ENCODE data around the gene TP53I13.
A peak's percentile ranks its signal among the peaks of the same experiment; 100 is the strongest.

The TP53I13 gene

DNA sequence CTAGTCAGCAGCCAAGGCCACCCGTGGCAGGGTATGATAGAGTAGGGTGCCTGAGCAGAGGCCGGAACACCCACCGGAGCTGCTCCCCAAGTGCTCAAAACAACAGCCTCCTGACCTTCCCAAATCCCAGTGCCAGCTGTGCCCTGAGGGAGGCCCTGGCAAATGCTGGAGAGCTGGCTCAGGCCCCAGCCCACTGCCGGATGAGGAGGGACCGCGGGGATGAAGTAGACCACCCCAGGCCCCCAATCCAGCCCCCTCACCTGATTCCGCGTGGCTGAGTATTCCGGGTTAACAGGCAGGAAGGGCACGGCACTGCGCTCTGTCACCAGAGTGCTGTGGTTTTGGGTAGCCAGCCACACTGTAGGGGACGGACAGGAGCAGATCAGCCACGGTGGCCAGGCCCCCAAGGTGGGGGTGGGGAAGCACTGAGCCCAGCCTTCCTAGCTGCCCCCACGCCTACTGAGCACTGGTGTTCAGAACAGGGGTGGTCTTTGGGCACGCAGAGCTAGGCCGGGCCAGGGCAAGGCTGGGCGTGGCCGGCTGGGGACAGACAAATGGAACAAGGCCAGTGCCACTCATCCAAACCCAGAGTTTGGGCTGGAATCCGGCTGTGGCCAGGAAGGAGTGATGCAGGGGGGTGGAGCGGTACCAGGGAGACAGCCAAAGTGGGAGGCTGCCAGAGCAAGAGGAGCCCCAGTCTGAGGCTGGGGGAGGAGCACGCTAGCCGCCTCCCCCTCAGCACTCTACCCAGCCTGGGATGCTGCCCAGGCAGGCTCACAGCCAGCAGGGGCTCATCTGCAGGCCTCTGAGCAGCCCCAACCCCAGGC is 9.1 kb downstream of the TP53I13 start:
- WGBS, 2 donors (ENCODE audit: extremely low coverage in 2 of 2, insufficient read length in 2 of 2, insufficient replicate concordance in 1 of 2) = no CpG with 5 or more reads among the region's 22 CpGs
- H3K4me1 ChIP-seq (ENCODE audit: control insufficient read depth in 2 of 2, insufficient read depth in 1 of 2, low read depth in 1 of 2, low read length in 2 of 2) = peaks cover 0 to 3% of the 10 kb centered on the region in 2 donors
- H3K27ac ChIP-seq (replicated peaks; ENCODE audit: low read length) = no peak overlapping the region

DNA sequence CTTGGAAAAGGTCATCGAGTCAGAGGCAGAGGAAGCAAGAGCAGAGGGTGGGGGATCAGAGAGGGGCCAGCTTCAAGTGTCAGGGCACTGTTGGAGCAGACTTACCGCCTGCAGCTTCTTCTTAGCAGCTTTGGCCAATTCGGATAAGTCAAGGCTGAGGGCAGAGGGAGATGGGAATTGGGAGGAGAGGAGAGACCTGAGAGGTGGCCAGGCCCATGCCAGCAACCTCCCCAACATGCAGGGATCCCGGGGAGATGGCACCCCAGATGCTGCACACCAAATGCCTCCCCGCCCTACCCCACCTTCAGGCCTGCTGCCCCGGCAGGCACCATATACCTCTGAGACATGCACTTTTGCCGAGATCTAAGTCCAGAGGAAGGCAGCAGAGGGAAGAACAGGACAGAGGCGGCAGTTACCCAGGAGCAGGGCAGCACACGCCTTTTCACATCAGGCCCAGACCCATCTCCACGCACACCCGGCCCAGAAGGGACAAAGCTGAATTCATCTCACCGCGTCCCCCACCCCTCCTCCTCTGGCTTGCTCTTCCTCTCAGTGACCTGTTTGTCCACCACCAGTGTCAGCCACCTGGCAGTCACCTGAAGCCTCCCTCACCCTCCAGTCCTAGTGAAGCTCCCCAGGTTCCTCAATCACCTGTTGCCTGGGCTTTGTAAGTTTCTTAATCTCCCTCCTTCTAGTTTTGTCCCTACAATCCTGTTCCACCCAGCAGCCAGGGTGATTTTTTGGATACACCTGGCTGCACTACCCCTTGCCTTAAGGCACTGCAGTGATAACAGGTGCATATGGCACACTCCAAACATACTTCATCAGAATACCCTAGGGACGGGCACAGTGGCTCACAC is 10.4 kb downstream of the TP53I13 start:
- Histone ChIP-seq H4K91ac (ENCODE audit: low read depth, low read length, poor library complexity) (no peak overlapping the region), H3K4me3 (ENCODE audit: low read length in 2 of 2) (peak overlapping the region in 1 of 2 donors; percentile 7), H3K27ac (replicated peaks; ENCODE audit: low read length) (no peak overlapping the region), H2BK5ac (ENCODE audit: low read length) (no peak overlapping the region), H3K14ac (ENCODE audit: low read length) (no peak overlapping the region), H3K4ac (ENCODE audit: low read length) (no peak overlapping the region), H2AK5ac (ENCODE audit: low read depth, low read length) (no peak overlapping the region), H3K4me1 (ENCODE audit: control insufficient read depth in 2 of 2, insufficient read depth in 1 of 2, low read depth in 1 of 2, low read length in 2 of 2) (peaks cover 0 to under 1% of the 10 kb centered on the region in 2 donors), H2AFZ (ENCODE audit: low read length) (no peak overlapping the region), H3K4me2 (ENCODE audit: insufficient read depth, low read length, poor library complexity, severe bottlenecking) (no peak overlapping the region), H2BK120ac (ENCODE audit: low read depth, low read length) (no peak overlapping the region), H3K18ac (ENCODE audit: low read length) (no peak overlapping the region), H3K9me3 (replicated peaks in 1 of 2; ENCODE audit: control insufficient read depth in 2 of 2, insufficient read depth in 1 of 2, low read depth in 1 of 2, low read length in 2 of 2) (no peaks in the 10 kb centered on the region), H3K79me1 (ENCODE audit: low read depth, low read length) (peaks cover 5% of the 10 kb centered on the region), H3K9ac (ENCODE audit: low read depth, low read length, poor library complexity) (no peak overlapping the region), H4K8ac (ENCODE audit: low read depth, low read length) (no peak overlapping the region), H2BK12ac (ENCODE audit: low read length) (no peak overlapping the region), H2BK15ac (ENCODE audit: low read length) (no peak overlapping the region), H3K36me3 (replicated peaks in 1 of 2; ENCODE audit: control insufficient read depth in 2 of 2, insufficient read depth in 2 of 2, low read length in 2 of 2) (peaks cover 70 to 94% of the 10 kb centered on the region in 2 donors), H3K27me3 (ENCODE audit: control insufficient read depth in 3 of 3, insufficient read depth in 3 of 3, low read depth in 1 of 3, low read length in 3 of 3) (no peaks in the 10 kb centered on the region), H3K23ac (ENCODE audit: low read depth, low read length, poor library complexity) (no peak overlapping the region)
- no peak for DNase-seq (ENCODE audit: low spot score)
- no CpG with 5 or more reads among the region's 14 CpGs for WGBS, 2 donors (ENCODE audit: extremely low coverage in 2 of 2, insufficient read length in 2 of 2, insufficient replicate concordance in 1 of 2)

More for the DNA sequence above, 9.1 kb downstream of the TP53I13 start:
- H2BK12ac ChIP-seq (ENCODE audit: low read length) = peak overlapping the region; percentile 8
- no peak overlapping the region for H2BK120ac ChIP-seq (ENCODE audit: low read depth, low read length)
- H3K18ac ChIP-seq (ENCODE audit: low read length) = peak overlapping the region; percentile 33
- H3K4ac ChIP-seq (ENCODE audit: low read length) = no peak overlapping the region
- no peak overlapping the region for H2BK15ac ChIP-seq (ENCODE audit: low read length)
- no peaks in the 10 kb centered on the region for H3K9me3 ChIP-seq (replicated peaks in 1 of 2; ENCODE audit: control insufficient read depth in 2 of 2, insufficient read depth in 1 of 2, low read depth in 1 of 2, low read length in 2 of 2)
- H3K4me2 ChIP-seq (ENCODE audit: insufficient read depth, low read length, poor library complexity, severe bottlenecking) = no peak overlapping the region
- no peak overlapping the region for H3K4me3 ChIP-seq (ENCODE audit: low read length in 2 of 2)
- peaks cover 71 to 93% of the 10 kb centered on the region in 2 donors for H3K36me3 ChIP-seq (replicated peaks in 1 of 2; ENCODE audit: control insufficient read depth in 2 of 2, insufficient read depth in 2 of 2, low read length in 2 of 2)
- H4K91ac ChIP-seq (ENCODE audit: low read depth, low read length, poor library complexity) = no peak overlapping the region
- H2AFZ ChIP-seq (ENCODE audit: low read length) = no peak overlapping the region
- H2AK5ac ChIP-seq (ENCODE audit: low read depth, low read length) = peak overlapping the region; percentile 23
- H4K8ac ChIP-seq (ENCODE audit: low read depth, low read length) = peak overlapping the region; percentile 57
- no peak overlapping the region for H3K14ac ChIP-seq (ENCODE audit: low read length)
- H3K9ac ChIP-seq (ENCODE audit: low read depth, low read length, poor library complexity) = peak overlapping the region; percentile 18
- no peak for DNase-seq (ENCODE audit: low spot score)
- no peaks in the 10 kb centered on the region for H3K27me3 ChIP-seq (ENCODE audit: control insufficient read depth in 3 of 3, insufficient read depth in 3 of 3, low read depth in 1 of 3, low read length in 3 of 3)
- H3K79me1 ChIP-seq (ENCODE audit: low read depth, low read length) = peaks cover 5% of the 10 kb centered on the region
- peak overlapping the region; percentile 14 for H2BK5ac ChIP-seq (ENCODE audit: low read length)
- no peak overlapping the region for H3K23ac ChIP-seq (ENCODE audit: low read depth, low read length, poor library complexity)

GRCh38 chr17:29579866-29580771 is 11.6 kb downstream of the TP53I13 start:
- Histone ChIP-seq H3K27ac (replicated peaks; ENCODE audit: low read length) (no peak overlapping the region), H4K91ac (ENCODE audit: low read depth, low read length, poor library complexity) (no peak overlapping the region), H2AK5ac (ENCODE audit: low read depth, low read length) (peak overlapping the region; percentile 33), H4K8ac (ENCODE audit: low read depth, low read length) (no peak overlapping the region), H2BK12ac (ENCODE audit: low read length) (no peak overlapping the region), H3K4me1 (ENCODE audit: control insufficient read depth in 2 of 2, insufficient read depth in 1 of 2, low read depth in 1 of 2, low read length in 2 of 2) (peaks cover 12 to 13% of the 10 kb centered on the region in 2 donors), H2BK15ac (ENCODE audit: low read length) (peak overlapping the region; percentile 22), H2BK5ac (ENCODE audit: low read length) (no peak overlapping the region), H2AFZ (ENCODE audit: low read length) (no peak overlapping the region), H3K4me3 (ENCODE audit: low read length in 2 of 2) (no peak overlapping the region), H3K9me3 (replicated peaks in 1 of 2; ENCODE audit: control insufficient read depth in 2 of 2, insufficient read depth in 1 of 2, low read depth in 1 of 2, low read length in 2 of 2) (no peaks in the 10 kb centered on the region), H3K36me3 (replicated peaks in 1 of 2; ENCODE audit: control insufficient read depth in 2 of 2, insufficient read depth in 2 of 2, low read length in 2 of 2) (peaks cover 59 to 84% of the 10 kb centered on the region in 2 donors), H3K14ac (ENCODE audit: low read length) (no peak overlapping the region), H3K27me3 (ENCODE audit: control insufficient read depth in 3 of 3, insufficient read depth in 3 of 3, low read depth in 1 of 3, low read length in 3 of 3) (no peaks in the 10 kb centered on the region), H3K79me1 (ENCODE audit: low read depth, low read length) (peaks cover 7% of the 10 kb centered on the region), H3K18ac (ENCODE audit: low read length) (no peak overlapping the region), H3K4ac (ENCODE audit: low read length) (no peak overlapping the region), H3K9ac (ENCODE audit: low read depth, low read length, poor library complexity) (no peak overlapping the region), H2BK120ac (ENCODE audit: low read depth, low read length) (no peak overlapping the region), H3K23ac (ENCODE audit: low read depth, low read length, poor library complexity) (no peak overlapping the region), H3K4me2 (ENCODE audit: insufficient read depth, low read length, poor library complexity, severe bottlenecking) (no peak overlapping the region)
- no peak for DNase-seq (ENCODE audit: low spot score)
- no CpG with 5 or more reads among the region's 15 CpGs for WGBS, 2 donors (ENCODE audit: extremely low coverage in 2 of 2, insufficient read length in 2 of 2, insufficient replicate concordance in 1 of 2)
